ENCODE measurements around the gene TTLL11.
"Not testable (repeated sequence)": the region's sequence is repeated elsewhere in the genome, so short reads cannot be mapped to it uniquely, and the experiment has no call there.

Gene TTLL11

GRCh38 chr9:121895358-121895757 is 197.8 kb downstream of the TTLL11 start:
- DNase-seq, result no peak

GRCh38 chr9:121894380-121894779 is 198.7 kb downstream of the TTLL11 start:
- DNase-seq, result not testable (repeated sequence)

DNA sequence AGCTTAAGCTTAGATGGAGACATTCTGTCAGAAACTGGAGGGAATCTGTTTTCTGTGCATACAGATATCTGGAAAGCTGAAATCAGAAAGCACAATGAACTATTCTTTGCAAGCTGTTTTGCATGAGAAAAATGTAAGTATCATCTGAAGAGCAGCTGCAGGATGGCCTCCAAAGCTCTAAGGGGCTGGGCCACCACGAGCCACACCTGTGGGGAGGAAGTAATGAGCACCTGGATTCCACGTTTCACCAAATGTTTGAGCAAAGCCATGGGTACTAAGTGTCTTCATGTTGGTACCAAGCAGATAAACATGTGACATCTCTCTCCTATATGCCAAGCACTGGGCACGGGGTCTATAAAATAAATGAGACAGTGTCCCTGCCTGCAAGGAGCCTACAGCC is 199.3 kb downstream of the TTLL11 start:
- no peak for DNase-seq

DNA sequence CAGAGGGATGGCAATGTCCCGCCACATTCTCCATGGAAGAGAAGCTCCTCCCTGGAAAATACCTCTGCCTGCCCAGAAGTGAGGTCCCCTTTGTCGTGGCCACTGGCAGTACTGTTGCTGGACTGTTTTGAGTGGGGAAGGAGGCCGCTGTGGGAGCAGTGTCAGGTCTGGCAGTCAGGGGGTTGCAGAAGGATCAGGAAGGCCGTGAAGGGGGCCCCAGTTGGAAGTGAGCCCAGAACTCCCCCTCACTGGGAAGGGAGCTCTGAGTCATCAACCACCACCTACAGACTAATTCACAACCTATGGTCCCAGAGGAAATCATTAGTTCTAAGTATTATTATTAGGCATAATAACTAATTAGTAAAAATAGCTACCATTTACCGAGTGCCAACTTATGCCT is 200.4 kb downstream of the TTLL11 start:
- no peak for DNase-seq

GRCh38 chr9:121890746-121891145 is 202.4 kb downstream of the TTLL11 start:
- DNase-seq, result no peak

DNA sequence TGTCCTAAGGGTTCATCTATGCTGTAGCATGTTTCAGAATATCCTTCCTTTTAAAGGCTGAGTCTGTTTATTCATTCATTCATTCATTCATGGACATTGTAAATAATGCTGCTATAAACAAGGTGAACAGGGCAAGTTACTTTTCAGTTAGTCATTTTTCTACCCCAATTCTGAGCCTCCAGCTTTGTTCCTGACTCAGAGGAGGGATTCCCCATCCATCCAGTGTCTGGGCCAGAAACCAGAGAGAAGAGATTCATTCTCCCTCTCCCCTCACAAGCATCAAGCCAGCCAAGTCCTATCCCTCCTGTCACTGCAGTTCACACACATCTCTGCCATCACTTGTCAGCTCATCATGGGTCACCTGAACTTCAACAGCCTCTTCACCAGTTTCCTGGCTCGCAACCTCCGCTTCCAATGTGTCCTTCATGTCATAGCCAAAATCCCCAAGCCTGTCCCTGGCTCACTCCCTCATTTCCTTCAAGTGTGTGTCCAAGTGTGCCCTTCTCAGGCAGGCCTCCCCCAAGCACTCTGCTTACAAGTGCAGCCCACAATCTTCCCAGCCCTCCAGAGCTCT is 203.0 kb downstream of the TTLL11 start:
- DNase-seq, result no peak

DNA sequence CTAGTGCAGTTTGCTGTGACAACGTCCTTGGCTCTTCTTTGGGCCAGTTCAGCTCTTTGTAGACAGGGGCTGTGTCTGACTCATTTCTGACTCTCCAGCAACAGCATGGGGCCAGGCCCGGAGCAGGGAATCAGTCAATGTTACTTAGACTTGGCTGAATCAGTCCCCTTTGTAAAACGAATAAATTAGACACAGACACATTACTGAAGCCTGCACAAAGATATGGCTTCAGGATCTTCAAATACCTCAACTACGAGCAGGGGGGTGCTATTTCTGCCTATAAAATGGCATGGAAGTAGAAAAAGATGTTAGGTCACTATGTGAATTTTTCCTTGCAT is 204.7 kb downstream of the TTLL11 start:
- DNase-seq, result no peak

- DNase-seq, result no peak
Measured at GRCh38 chr9:121887553-121888437, 205.3 kb downstream of the TTLL11 start.

- DNase-seq, result no peak
Measured at GRCh38 chr9:121886759-121887485, 206.2 kb downstream of the TTLL11 start.

DNA sequence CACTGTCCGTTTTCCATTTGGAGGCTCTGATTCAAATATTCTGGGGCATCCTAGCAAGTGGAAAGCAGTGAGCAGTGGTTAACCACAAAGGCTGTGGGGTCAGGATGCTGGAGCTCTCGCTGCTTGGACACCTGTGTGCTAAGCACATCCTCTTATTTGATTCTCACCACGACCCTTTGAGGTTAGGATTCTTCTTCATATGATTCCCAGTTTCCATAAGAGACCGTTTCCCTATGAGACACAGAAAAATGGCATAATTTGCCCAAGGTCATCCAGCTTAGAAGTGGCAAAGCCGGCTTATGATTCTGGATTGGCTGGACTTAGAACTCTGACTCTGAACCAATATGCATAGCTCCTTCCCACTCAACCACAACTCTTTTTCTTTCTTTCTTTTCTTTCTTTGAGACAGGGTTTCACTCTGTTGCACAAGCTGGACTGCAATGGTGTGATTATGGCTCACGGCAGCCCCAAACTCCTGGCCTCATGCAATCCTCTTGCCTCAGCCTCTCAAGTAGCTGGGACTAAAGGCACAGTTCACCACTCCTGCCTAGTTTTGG is 207.7 kb downstream of the TTLL11 start:
- DNase-seq, result no peak

DNA sequence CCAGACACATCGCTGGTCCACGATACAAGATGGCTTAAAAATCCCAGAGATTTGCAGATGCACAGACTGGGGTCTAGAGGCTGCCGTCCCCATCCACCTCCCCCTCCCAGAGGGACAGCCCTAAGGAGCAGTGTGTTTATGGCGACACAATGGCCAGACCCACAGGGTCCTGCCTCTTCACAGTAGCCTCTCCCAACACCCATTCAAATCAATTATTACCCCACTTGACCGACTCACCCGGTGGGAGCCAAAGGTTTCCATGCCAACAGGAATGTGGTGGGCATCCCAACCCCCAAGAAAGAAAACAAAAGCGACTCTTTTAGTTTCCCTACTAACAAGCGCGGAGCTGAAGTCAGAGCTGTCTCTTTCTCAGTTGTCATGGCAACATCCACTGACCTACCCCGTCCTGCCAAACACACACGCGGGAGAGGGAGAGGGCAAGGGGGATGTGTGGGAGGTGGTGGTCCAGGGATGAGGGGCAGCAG is 209.0 kb downstream of the TTLL11 start:
- no peak for DNase-seq

DNA sequence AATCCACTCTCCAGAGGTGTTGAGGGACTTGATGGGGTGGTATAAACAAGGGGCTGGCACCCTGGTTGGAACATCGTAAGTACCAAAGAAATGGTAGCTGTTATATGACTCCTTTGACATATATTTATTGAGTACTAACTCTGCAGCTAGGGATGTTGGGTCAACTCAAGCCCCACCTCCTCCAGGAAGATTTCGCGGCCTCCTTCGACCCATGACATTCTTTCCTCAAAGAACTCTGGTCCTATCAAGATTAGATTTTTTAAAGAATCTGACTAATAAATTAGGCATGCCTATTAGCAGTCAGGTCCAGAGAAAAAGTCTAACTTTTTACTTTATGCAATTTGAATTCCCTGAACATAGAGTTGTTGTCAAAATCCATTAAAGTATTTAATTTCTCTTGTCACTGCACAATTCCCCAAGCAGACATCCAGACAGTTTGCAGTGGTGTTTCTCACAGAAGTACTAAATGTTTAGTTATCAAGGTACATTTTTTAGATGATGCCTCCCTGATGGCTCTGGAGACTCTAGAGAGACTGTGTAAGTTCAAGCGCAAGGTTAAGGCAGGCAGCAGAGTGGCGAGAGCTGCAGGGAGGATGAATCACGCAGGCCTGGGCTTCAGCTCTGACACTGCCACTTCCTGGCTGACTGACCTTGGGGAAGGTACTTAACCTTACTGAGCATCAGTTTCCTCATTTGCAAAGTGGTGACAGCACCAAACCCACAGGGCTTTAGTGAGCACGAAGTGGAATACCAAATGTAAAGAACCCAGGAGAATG is 209.6 kb downstream of the TTLL11 start:
- DNase-seq, result no peak

GRCh38 chr9:121881920-121882500 is 211.1 kb downstream of the TTLL11 start:
- no peak for DNase-seq

DNA sequence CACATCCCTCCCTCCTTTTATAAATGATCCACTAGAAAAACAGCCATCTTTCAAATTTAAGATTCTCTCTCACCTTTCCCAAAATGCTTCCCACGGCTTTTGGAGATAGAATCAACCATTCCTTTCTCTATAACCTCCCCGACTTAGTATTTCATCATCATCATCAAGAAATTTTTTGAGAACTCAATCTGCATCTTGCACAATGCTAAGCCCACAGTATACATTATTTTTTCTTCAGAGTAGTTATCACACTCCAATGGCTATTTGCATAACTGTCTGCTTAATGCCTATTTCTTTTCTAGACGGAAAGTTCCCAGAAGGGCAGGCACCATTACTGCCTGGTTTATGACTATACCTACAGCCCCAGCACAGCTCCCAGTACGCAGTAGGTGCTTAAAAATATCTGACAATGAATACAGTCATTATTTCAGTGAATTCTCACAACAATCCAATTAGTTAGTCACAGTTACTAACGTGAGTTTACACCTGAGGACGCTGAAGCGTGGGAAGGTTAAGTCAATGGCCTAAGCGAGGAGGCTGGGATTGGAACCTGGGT is 212.7 kb downstream of the TTLL11 start:
- no peak for DNase-seq

- DNase-seq, result no peak
Measured at GRCh38 chr9:121878271-121878822, 214.8 kb downstream of the TTLL11 start.

DNA sequence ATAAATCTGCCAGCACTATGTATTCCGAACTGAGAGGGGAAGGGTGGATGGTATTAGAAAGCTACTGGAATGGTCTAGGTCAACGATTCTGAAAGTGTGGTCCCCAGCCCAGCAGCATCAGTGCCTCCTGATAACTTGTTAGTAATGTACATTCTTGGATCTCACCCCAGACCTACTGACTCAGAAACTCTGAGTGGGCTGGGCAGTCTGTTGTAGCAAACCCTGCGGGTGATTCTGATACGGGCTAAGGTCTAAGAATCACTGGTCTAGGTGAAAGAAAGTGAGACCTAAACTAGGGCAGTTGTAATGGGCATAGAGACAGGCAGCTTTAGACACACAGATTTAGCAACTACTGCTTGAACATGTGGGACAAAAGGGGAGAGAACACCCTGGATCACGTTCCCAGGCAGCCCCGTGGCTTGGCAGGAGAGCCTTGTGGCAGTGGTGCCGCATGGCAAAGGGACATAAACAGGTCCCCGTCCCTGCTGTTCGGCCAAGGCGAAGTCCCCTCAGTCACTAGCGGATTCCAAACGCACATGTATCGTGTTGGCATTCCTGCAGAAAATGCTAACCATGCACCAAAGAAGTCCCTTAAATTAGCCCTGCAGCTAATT is 216.3 kb downstream of the TTLL11 start:
- DNase-seq, result no peak

DNA sequence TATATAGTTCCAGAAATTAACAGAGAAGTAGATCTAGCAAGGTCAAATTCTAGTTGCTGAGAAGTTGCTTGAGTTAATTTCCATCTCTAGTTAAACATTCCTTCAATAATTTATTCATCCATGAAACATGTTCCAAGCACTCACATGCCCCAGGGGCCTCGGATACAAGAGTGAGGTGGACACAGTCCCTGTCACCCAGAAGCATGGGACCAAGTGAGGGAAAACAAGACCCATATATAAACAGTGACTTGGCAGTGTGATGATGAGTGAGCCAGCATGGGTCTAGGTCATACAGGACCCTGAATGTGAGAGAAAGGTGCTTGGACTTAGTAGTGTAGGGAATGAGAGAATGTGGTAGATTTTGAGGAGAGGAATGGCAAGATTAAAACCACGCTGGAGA is 216.9 kb downstream of the TTLL11 start:
- DNase-seq, result no peak

DNA sequence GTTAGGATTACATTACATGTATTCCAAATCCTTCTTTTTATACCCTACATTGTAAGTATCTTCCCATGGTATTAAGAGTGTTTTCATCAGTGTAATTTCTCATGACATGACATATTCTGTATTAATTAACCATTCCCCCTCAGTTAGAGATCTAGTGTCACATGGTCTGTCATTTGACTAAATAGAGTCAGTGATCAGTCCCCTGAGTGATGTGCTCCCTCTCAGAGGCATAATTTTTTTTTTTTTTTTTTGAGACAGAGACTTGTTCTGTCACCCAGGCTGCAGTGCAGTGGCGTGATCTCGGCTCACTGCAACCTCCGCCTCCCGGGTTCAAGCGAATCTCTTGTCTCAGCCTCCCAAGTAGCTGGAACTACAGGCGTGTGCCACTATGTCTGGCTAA is 218.6 kb downstream of the TTLL11 start:
- DNase-seq, result no peak

DNA sequence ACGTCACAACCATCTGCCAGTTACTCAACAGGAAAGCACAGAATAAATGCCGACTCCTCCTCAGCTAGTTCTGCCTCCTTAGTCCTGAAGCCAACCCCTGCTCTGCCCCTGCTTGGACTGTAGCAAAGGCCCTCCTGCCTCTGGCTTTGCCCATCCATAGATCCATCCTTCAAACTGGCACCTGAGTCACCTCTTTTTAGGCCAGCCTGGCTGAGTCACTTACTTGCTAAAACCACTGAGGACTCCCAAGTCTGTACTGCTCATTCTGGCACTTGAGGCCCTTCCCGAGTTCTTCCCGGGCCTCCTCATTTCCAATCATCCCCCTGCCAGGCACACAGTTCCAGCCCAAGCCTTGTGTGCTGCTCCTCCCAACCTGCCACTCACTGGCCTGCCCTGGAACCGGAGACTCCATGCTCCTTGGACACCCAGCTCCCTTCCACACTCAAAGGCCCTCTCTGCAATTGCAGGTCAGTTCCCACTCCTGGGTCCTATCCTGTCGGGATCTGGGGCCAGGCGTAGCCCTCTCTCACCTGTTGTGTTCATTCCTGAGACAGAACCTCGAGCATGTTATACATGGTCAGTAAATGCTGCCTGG is 221.6 kb downstream of the TTLL11 start:
- no peak for DNase-seq

DNA sequence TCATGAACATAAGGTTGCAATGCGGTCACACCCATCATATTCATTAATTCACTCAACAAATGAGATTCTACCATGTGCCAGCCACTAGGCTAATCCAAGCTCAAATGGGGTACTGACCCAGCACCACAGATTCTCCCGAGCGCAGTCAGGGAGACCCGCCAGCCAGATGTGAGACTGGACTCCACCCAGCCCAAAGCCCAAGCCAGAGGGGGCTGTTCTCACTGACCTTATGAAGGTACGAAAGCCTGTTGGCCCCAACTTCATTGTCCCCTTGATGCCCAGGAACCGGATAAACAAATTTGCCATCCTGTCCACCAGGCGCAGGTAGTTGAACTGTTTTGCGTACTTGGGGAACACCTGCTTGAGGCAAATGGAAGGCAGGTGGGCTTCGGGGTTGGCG is 222.8 kb downstream of the TTLL11 start:
- no peak for DNase-seq

DNA sequence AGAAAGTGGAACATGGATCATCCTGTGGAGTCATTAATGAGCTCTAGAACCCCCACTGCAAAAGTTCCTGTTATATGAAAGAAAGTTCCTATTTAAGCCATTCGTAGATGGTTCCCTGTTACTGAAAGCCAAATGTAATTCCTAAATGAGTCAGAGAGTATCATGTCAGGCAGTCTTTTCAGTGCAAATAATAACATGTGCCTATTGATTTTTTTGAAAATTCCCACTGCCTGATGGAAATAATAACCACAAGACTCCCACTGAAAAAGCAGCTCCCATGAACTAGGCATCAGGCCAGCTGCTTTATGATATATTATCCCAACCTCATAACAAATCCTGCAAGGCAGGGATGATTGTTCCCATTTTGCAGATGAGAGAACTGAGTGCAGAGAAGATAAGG is 224.5 kb downstream of the TTLL11 start:
- no peak for DNase-seq

Measured in SW 1271 (cell line).